ENCODE measurements around the gene SLC35A5. TPM values are rescaled to one million over a fixed set of nuclear protein-coding genes. Genes with fewer than 3 reads are reported as not detected.

Gene SLC35A5
- total and polyA plus RNA-seq, 3 donors from 2014 or later: 51.4 to 64.2 (median 54.9) TPM

DNA sequence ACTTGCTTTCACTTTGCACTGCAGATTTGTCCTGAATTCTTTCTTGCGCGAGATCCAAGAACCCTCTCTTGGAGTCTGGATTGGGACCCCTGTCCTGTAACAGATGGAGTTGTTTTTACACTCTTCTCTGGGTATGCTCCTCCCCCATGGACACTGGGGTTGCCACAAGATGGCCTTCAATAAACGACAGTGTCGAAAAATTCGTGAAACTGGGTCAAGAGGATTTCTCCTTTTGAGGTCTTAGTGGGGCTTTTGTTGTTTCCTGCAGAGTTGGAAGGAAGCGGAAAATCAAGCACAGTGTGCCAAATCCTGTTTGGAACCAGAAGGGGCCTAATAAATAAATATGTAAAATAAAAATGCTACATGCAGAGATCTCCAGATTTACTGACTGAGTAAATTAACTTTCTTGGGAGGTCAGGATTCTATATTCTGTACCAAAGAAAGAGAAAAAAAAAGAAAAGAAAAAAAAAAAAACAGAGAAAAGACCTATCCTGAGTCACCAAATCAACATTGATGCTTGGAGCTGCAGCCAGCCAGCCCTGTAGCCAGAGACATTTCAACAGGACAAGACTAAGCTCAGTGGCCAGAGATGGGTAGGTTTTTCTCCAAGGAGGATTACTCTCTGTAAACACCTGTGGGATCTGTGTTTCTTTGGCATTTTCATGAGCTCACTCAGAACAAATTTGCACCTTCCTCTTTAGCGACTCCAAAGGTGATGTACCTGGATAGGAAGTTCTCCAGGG is 54.3 kb downstream of the SLC35A5 start:
- no peak overlapping the region for H3K4me3 ChIP-seq
- no peak for DNase-seq
- intact Hi-C loops (cut with DNase I; ENCODE audit: low total_unique reads): no loop called here
- WGBS, 2 donors: 73 to 74% methylated on average over 7 of the region's 7 CpGs
- H3K9me3 ChIP-seq: no peaks in the 10 kb centered on the region
- no peak for TF ChIP-seq POLR2A (IDR thresholded peaks at IDR 0.05)
- TF ChIP-seq, protein P1, sequence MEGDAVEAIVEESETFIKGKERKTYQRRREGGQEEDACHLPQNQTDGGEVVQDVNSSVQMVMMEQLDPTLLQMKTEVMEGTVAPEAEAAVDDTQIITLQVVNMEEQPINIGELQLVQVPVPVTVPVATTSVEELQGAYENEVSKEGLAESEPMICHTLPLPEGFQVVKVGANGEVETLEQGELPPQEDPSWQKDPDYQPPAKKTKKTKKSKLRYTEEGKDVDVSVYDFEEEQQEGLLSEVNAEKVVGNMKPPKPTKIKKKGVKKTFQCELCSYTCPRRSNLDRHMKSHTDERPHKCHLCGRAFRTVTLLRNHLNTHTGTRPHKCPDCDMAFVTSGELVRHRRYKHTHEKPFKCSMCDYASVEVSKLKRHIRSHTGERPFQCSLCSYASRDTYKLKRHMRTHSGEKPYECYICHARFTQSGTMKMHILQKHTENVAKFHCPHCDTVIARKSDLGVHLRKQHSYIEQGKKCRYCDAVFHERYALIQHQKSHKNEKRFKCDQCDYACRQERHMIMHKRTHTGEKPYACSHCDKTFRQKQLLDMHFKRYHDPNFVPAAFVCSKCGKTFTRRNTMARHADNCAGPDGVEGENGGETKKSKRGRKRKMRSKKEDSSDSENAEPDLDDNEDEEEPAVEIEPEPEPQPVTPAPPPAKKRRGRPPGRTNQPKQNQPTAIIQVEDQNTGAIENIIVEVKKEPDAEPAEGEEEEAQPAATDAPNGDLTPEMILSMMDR (IDR thresholded peaks at IDR 0.05): no peak
- H3K4me1 ChIP-seq: no peaks in the 10 kb centered on the region
- no peaks in the 10 kb centered on the region for H3K27me3 ChIP-seq
- H3K27ac ChIP-seq: no peak overlapping the region
- H3K36me3 ChIP-seq (ENCODE audit: low read depth, missing control alignments): no peaks in the 10 kb centered on the region

DNA sequence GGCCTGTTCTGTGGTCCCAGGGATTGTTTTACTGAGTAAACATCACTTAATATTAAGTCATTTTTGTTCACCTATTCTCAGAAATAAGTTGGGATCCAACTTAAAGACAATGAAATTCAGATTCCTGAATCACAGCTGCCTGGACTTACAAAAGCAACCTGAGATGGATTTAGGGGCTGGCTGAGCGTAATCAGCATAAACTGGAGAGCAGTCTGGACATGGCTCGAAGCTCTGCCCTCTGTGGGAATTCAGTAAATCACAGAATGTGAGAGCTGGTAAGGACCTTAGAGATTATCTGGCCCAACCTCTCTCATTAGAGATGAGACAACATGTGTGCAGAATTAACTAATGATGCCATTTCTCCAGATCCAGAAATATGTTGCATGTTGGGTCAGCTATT is 55.4 kb downstream of the SLC35A5 start:
- Histone ChIP-seq H3K36me3 (ENCODE audit: low read depth, missing control alignments) (no peaks in the 10 kb centered on the region), H3K27me3 (no peaks in the 10 kb centered on the region), H3K27ac (no peak overlapping the region), H3K4me1 (no peaks in the 10 kb centered on the region), H3K4me3 (no peak overlapping the region), H3K9me3 (no peaks in the 10 kb centered on the region)
- intact Hi-C loops (cut with DNase I; ENCODE audit: low total_unique reads): no loop called here
- no peak for DNase-seq
- 81 to 85% methylated on average over 2 of the region's 2 CpGs for WGBS, 2 donors
- no peak for TF ChIP-seq POLR2A (IDR thresholded peaks at IDR 0.05)
- TF ChIP-seq, protein P1 (IDR thresholded peaks at IDR 0.05): no peak

DNA sequence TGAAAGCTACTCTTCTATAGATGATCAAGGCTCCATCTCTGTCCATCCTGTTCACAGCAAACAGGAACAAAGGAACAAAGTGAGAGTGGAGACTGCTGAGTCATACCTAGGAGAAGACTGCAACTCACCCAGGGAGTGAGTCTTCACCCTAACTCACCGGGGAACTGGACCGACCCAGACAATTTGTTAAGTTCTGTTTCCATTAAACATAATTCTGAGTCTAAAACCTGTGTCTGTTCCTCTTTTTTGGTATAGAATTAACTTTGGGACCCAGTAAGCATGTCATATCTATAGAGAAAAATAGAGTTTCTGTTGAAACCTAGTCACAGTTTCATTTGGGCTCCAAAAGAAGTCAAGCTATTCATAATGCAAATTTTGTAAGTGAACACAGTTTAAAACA is 57.5 kb downstream of the SLC35A5 start:
- H3K4me3 ChIP-seq: no peak overlapping the region
- DNase-seq: no peak
- TF ChIP-seq, protein P1 (IDR thresholded peaks at IDR 0.05): no peak
- no peak for TF ChIP-seq POLR2A (IDR thresholded peaks at IDR 0.05)
- WGBS, 2 donors: 81 to 86% methylated on average over 2 of the region's 2 CpGs
- no peak overlapping the region for H3K27ac ChIP-seq
- H3K36me3 ChIP-seq (ENCODE audit: low read depth, missing control alignments): no peaks in the 10 kb centered on the region
- H3K4me1 ChIP-seq: no peaks in the 10 kb centered on the region
- intact Hi-C loops (cut with DNase I; ENCODE audit: low total_unique reads): no loop called here
- no peaks in the 10 kb centered on the region for H3K27me3 ChIP-seq
- no peaks in the 10 kb centered on the region for H3K9me3 ChIP-seq

DNA sequence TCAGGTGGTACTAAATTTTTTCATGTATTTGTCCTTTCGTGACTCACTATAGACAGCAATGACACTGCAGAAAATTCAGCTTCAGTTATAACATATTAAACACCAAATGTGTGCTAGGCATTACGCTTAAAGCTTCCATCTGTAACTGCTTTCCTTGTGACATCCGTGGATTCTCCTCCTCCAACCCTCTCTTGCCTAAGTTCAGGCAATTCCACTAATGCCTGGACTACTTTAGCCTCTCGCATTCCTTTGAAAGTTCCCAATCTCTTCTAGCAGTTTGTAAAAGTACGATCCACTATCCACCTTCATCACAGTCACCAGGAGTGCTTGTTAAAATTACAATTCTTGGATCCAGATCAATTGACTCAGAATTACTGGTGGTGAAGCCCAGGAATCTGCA is 61.4 kb downstream of the SLC35A5 start:
- Histone ChIP-seq H3K4me1 (no peaks in the 10 kb centered on the region), H3K9me3 (no peaks in the 10 kb centered on the region), H3K27ac (no peak overlapping the region), H3K4me3 (no peak overlapping the region), H3K36me3 (ENCODE audit: low read depth, missing control alignments) (no peaks in the 10 kb centered on the region), H3K27me3 (no peaks in the 10 kb centered on the region)
- intact Hi-C loops (cut with DNase I; ENCODE audit: low total_unique reads): no loop called here
- DNase-seq: no peak
- TF ChIP-seq, protein P1 (IDR thresholded peaks at IDR 0.05): no peak
- TF ChIP-seq POLR2A (IDR thresholded peaks at IDR 0.05): no peak
- WGBS, 2 donors: 84 to 95% methylated on average over 5 of the region's 5 CpGs

DNA sequence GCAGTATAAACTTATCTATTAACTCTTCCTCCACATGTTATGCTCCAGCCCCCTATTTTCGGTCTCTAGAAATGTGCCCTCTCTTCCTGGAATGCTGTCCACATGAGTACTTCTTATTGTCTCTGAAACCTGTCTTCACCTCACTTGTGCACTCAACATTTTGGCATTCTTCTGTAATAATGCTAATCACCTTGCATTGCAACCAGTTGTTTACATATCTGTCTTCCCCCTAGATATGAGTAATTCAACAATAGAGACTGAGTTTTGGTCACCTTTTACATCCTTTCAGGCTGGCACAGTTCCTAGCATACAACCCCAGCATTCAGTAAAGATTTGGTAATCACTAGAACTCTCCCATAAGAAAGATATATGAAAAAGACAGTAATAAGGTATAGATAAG is 61.9 kb downstream of the SLC35A5 start:
- H3K27ac ChIP-seq: no peak overlapping the region
- no peak overlapping the region for H3K4me3 ChIP-seq
- 92 to 95% methylated on average over 1 of the region's 1 CpG for WGBS, 2 donors

More for the DNA sequence above, 61.9 kb downstream of the SLC35A5 start:
- TF ChIP-seq POLR2A (IDR thresholded peaks at IDR 0.05): no peak
- TF ChIP-seq, protein P1 (IDR thresholded peaks at IDR 0.05): no peak
- intact Hi-C loops (cut with DNase I; ENCODE audit: low total_unique reads): no loop called here
- H3K36me3 ChIP-seq (ENCODE audit: low read depth, missing control alignments): no peaks in the 10 kb centered on the region
- no peak for DNase-seq
- no peaks in the 10 kb centered on the region for H3K9me3 ChIP-seq
- H3K4me1 ChIP-seq: no peaks in the 10 kb centered on the region
- no peaks in the 10 kb centered on the region for H3K27me3 ChIP-seq

Measured in testis (tissue), 3 donors.